Measurements from ENCODE around the gene GP1BB.

The GP1BB gene

DNA sequence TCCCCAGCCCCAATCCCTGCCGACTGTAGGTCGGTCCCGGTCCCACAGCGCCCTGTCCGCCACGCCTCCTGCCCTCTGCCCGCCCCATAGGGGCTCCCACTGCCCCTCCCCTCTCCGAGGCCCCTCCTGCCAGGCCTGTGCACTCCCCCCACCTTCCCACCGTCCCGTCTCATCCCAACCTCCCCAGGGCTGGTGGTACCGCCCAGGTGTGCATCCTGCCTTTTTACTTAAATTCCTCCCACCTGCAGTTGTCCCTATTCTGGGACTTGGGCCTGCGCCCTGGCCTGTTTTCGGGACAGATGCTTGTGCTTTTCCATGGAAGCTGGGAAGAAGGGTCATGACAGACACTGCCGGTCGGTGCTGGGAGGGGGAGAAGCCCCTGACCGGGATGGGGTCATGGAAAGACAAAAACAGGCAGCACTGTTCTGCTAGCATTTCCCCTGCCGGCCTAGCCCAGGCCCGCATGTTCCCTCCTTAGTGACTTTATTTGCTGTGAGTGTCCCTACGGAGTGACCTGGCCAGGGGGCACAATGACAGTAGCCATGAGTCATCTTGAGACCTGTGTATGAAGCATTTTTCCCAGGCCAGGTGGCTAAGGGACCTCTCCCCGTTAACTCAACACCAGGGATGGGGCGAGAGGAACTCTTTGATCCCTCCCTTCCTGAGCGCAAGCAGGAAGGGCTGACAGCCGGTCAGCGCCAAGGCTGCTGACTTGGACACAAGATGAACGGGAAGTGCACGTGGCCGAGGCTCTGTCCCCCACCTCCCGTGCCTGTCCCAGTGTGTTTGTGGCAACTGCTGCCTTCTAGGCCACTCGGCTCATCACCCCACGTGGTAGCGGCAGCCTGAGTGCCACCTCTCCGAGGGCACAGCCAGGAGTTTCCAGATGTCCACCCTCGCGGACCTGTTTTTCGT is 44.3 kb downstream of the GP1BB start:
- intact Hi-C loops (cut with DNase I; ENCODE audit: low total_unique reads), result no loop called here
- Histone ChIP-seq H3K27ac (no peak overlapping the region), H3K4me3 (peak overlapping the region in 1 of 2 donors; percentile 42), H3K36me3 (no peaks in the 10 kb centered on the region), H3K4me1 (peaks cover 0 to 18% (median 11%) of the 10 kb centered on the region in 4 donors), H3K27me3 (peaks cover 0 to 88% of the 10 kb centered on the region in 2 donors), H3K9me3 (no peaks in the 10 kb centered on the region)
- peak in 1 of 2 donors; percentile 59 for DNase-seq
- no peak for TF ChIP-seq CTCF (IDR thresholded peaks at IDR 0.05)

DNA sequence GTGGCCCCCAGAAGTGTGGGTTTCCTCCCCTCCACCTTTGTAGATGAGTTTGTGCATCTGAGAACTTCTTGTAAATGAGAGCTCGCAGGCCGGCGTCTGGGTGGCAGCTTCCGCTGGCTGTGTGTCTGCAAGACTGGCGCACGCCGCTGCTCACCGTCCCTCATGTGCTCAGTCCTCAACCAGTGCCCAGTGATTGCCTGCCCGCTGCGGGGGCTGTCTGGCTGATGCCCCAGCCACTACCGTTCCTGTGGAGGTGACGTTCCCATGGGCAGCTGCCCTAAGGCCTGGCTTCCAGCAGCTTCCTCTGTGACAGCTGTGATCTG is 46.0 kb downstream of the GP1BB start:
- peaks cover 0 to 86% of the 10 kb centered on the region in 2 donors for H3K27me3 ChIP-seq
- no peak overlapping the region for H3K27ac ChIP-seq
- no peaks in the 10 kb centered on the region for H3K9me3 ChIP-seq
- DNase-seq, result no peak
- intact Hi-C loops (cut with DNase I; ENCODE audit: low total_unique reads), result no loop called here
- no peak for TF ChIP-seq CTCF (IDR thresholded peaks at IDR 0.05)
- H3K4me3 ChIP-seq, result no peak overlapping the region
- H3K36me3 ChIP-seq, result no peaks in the 10 kb centered on the region
- H3K4me1 ChIP-seq, result peaks cover 0 to 18% (median 11%) of the 10 kb centered on the region in 4 donors

- no peak overlapping the region for H3K4me3 ChIP-seq
- no peak for DNase-seq
- no peaks in the 10 kb centered on the region for H3K9me3 ChIP-seq
- H3K36me3 ChIP-seq, result no peaks in the 10 kb centered on the region
- intact Hi-C loops (cut with DNase I; ENCODE audit: low total_unique reads), result no loop called here
- H3K27me3 ChIP-seq, result peaks cover 0 to 86% of the 10 kb centered on the region in 2 donors
- peaks cover 0 to 18% (median 11%) of the 10 kb centered on the region in 4 donors for H3K4me1 ChIP-seq
- no peak overlapping the region for H3K27ac ChIP-seq
- TF ChIP-seq CTCF (IDR thresholded peaks at IDR 0.05), result no peak
Measured at GRCh38 chr22:19770349-19771220, 47.2 kb downstream of the GP1BB start.

- no peak for TF ChIP-seq CTCF (IDR thresholded peaks at IDR 0.05)
- Histone ChIP-seq H3K4me1 (peaks cover 0 to 2% (median 2%) of the 10 kb centered on the region in 4 donors), H3K4me3 (no peak overlapping the region), H3K27me3 (peaks cover 0 to 85% of the 10 kb centered on the region in 2 donors), H3K36me3 (no peaks in the 10 kb centered on the region), H3K9me3 (no peaks in the 10 kb centered on the region), H3K27ac (no peak overlapping the region)
- no peak for DNase-seq
- intact Hi-C loops (cut with DNase I; ENCODE audit: low total_unique reads), result no loop called here
Measured at GRCh38 chr22:19772422-19772672, 49.0 kb downstream of the GP1BB start.

DNA sequence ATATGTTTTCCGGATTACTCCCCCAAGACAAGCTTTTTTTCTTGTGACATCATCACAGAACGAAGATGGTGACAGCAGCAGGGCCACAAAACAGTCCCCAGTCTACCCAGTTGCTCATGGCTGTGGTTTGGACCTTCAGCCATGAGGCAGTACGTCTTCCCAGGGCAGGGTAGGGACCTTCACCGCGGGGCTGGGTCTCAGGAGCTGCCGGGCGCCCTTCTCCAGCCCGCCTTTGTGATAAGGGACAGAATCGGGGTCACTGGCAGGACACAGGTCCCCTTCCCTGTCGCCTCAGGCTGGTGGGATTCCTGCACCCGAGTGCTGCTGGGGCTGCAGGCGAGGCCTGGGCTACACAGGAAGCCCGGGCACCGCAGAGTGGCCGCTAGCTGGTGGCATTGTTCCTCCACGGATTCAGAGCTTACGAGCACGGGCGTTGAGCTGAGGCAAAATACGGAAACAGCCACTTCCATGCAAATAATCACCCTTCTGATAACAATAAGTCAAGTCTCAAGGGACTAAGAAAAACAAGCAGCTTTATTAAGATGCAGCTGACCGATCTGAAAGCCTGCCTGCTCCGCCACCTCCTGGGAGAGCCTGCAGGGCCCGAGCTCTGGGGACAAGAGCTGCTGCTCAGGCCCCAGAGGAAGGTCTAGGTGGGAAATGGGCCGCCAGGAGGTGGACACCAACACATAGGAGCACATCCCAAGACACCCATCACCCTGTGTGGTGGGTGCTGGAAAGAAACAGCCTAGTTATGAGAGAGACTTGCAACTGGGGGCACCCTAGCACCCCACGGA is 49.5 kb downstream of the GP1BB start:
- peaks cover 0 to 82% of the 10 kb centered on the region in 2 donors for H3K27me3 ChIP-seq
- intact Hi-C loops (cut with DNase I; ENCODE audit: low total_unique reads), result no loop called here
- H3K27ac ChIP-seq, result no peak overlapping the region
- H3K4me3 ChIP-seq, result no peak overlapping the region
- no peak for DNase-seq
- no peaks in the 10 kb centered on the region for H3K4me1 ChIP-seq
- TF ChIP-seq CTCF (IDR thresholded peaks at IDR 0.05), result no peak
- H3K9me3 ChIP-seq, result no peaks in the 10 kb centered on the region
- no peaks in the 10 kb centered on the region for H3K36me3 ChIP-seq
